Peyer's patch (tissue), 4 donors: ENCODE results near the gene MSLN. TPM values are rescaled to one million over a fixed set of nuclear protein-coding genes. Genes with fewer than 3 reads are reported as not detected.

Experiments
- DNase-seq, 3 donors: peaks; one replicate each; pipeline ENCODE4 v3.0.0-alpha.2; 2017 to 2019
- H3K27ac ChIP-seq, 4 donors: fragments of 200-600 bp; sonication (generic); one replicate each; pipeline ENCODE4 v1.5.1; 2016 to 2019
- H3K27me3 ChIP-seq, 2 donors: fragments of 200-600 bp; sonication (generic); one replicate each; pipeline ENCODE4 v1.5.1; 2019
- H3K36me3 ChIP-seq, 3 donors: fragments of 200-600 bp; sonication (generic); one replicate each; pipeline ENCODE4 v1.5.1; 2016 to 2019
- H3K4me1 ChIP-seq, 4 donors: fragments of 200-600 bp; sonication (generic); one replicate each; pipeline ENCODE4 v1.5.1; 2016 to 2019
- H3K4me3 ChIP-seq, 4 donors: fragments of 200-600 bp; sonication (generic); 1 replicate in 3 of 4; 2 replicates in 1 of 4; pipeline ENCODE4 v1.5.1; 2016 to 2019; ENCODE audit warnings: mild to moderate bottlenecking in 1 of 4
- H3K9me3 ChIP-seq, 4 donors: fragments of 200-600 bp; sonication (generic); one replicate each; pipeline ENCODE4 v1.5.1; 2016 to 2019; ENCODE audit warnings: mild to moderate bottlenecking in 1 of 4
- POLR2A ChIP-seq, 2 donors: fragments of 450-650 bp; IDR thresholded peaks; one replicate each; pipeline ENCODE4 v1.5.1; 2017; ENCODE audit warnings: antibody characterized with exemption in 2 of 2, mild to moderate bottlenecking in 2 of 2, moderate library complexity in 2 of 2
- total RNA-seq, 4 donors: library from RNA; depleted of rRNA; stranded (reverse); fragments of >200 nt; gene quantifications; one replicate each; pipeline ENCODE4 v1.1.0, GENCODE V29; 2016
- TF ChIP-seq, protein P1 (sequence below), 6 experiments: fragments of 450-650 bp in 4 of 6; fragments of 200-600 bp in 2 of 6; sonication (generic) in 1 of 6; IDR thresholded peaks; one replicate each; pipeline ENCODE4 v1.5.1; 2017 to 2019; ENCODE audit warnings: antibody characterized with exemption in 6 of 6, mild to moderate bottlenecking in 3 of 6, moderate library complexity in 1 of 6

Gene MSLN
- total RNA-seq, 4 donors from 2014 or later = 2.6 to 7.7 (median 5.4) TPM; not detected in 1

DNA sequence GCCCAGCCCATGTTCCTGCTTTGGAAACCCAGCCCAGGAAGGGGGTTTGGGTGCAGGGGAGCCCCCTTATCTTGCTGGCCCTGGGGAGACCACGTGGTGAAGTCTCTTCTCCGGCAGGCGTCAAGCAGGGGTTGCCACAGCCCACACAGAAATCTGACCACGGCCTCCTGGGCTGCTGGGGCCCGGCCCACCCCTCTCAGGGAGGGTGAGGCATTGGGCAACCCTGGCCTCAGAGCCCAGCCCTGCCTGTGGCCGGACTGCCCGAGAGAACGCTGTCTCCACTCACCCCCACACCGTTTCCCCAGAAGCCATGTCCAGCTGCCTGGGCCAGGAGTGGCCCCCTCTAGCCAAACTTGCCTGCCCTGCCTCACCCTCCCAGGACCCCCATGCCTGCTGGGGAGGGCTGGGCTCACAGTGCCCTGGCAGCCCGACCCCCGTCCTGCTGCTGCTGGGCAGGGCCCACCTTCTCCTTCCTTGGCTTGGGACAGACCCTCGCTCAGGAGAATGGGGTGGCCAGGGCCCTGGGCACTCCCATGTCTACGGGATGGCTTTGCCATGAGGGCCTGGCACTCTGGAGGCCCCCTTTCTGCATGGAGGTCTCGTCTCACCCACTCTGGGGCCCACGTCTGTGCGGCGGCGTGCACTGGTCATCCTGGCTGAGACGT lies 20.9 kb downstream of the MSLN start:
- no peaks in the 10 kb centered on the region for H3K27me3 ChIP-seq
- no peak overlapping the region for H3K27ac ChIP-seq
- peaks cover 0 to 7% (median 0%) of the 10 kb centered on the region in 4 donors for H3K4me1 ChIP-seq
- no peak for DNase-seq
- no peak for TF ChIP-seq POLR2A (IDR thresholded peaks at IDR 0.05)
- TF ChIP-seq, protein P1, sequence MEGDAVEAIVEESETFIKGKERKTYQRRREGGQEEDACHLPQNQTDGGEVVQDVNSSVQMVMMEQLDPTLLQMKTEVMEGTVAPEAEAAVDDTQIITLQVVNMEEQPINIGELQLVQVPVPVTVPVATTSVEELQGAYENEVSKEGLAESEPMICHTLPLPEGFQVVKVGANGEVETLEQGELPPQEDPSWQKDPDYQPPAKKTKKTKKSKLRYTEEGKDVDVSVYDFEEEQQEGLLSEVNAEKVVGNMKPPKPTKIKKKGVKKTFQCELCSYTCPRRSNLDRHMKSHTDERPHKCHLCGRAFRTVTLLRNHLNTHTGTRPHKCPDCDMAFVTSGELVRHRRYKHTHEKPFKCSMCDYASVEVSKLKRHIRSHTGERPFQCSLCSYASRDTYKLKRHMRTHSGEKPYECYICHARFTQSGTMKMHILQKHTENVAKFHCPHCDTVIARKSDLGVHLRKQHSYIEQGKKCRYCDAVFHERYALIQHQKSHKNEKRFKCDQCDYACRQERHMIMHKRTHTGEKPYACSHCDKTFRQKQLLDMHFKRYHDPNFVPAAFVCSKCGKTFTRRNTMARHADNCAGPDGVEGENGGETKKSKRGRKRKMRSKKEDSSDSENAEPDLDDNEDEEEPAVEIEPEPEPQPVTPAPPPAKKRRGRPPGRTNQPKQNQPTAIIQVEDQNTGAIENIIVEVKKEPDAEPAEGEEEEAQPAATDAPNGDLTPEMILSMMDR (IDR thresholded peaks at IDR 0.05) = no peak
- no peaks in the 10 kb centered on the region for H3K9me3 ChIP-seq
- no peak overlapping the region for H3K4me3 ChIP-seq
- peaks cover 0 to 9% (median 0%) of the 10 kb centered on the region in 3 donors for H3K36me3 ChIP-seq

DNA sequence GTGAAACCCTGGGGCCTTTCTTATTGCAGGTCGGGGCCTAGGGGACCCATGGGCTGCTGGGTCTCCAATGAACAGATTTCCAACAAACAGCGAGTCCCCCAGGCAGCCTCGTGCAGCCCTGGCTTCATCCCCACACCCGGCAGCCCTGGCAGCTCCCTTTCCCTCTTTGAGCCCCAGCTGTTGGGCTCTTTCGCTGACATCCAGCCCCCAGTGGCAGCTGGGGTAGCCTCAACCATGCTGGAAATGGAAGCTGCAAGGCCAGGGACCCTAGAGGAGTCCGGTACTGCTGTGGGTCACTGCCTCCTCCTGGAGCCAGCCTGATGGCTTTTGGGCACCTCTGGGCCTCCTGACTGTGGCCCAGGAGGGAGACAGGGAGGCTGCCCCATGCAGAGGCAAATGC lies 21.7 kb downstream of the MSLN start:
- Histone ChIP-seq H3K27me3 (no peaks in the 10 kb centered on the region), H3K4me3 (no peak overlapping the region), H3K36me3 (peaks cover 0 to 9% (median 0%) of the 10 kb centered on the region in 3 donors), H3K27ac (no peak overlapping the region), H3K9me3 (no peaks in the 10 kb centered on the region), H3K4me1 (peaks cover 0 to 10% (median 3%) of the 10 kb centered on the region in 4 donors)
- no peak for DNase-seq
- TF ChIP-seq POLR2A (IDR thresholded peaks at IDR 0.05) = no peak
- TF ChIP-seq, protein P1 (IDR thresholded peaks at IDR 0.05) = no peak

DNA sequence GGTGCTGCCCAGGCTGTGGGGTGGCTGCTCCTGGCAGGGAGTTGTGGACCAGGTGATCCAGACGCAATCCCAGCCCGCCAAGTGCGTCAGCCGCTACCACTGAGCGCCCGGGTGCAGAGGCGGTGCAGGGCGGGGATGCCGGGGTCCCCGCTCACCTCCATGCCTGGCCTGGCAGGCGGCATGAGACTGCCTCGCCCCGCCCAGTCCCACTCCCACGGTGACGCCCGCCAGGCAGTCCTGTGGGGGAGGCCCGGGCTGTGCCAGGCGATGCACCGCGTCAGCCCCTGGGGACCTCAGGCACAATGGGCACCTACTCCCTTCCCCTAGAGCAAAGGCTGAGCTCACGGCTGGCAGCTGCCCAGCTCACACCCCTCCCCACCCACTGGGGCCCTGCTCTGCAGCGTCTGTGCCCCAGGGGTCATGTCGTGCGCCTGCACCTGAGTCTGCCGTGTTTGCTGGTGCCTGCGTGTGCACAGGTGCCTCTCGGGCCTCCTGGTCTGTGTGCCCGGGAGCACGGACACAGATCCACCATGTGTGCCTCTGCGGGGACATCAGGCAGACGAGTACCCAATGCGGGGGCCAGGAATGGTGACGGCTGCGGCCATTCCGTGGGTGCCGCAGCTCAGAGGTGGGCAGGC lies 22.4 kb downstream of the MSLN start:
- TF ChIP-seq POLR2A (IDR thresholded peaks at IDR 0.05) = no peak
- TF ChIP-seq, protein P1 (IDR thresholded peaks at IDR 0.05) = no peak
- Histone ChIP-seq H3K36me3 (peaks cover 0 to 9% (median 0%) of the 10 kb centered on the region in 3 donors), H3K27me3 (no peaks in the 10 kb centered on the region), H3K4me1 (peaks cover 0 to 15% (median 7%) of the 10 kb centered on the region in 4 donors), H3K9me3 (no peaks in the 10 kb centered on the region), H3K27ac (no peak overlapping the region), H3K4me3 (no peak overlapping the region)
- no peak for DNase-seq

- DNase-seq = no peak
- TF ChIP-seq POLR2A (IDR thresholded peaks at IDR 0.05) = no peak
- TF ChIP-seq, protein P1 (IDR thresholded peaks at IDR 0.05) = no peak
- no peaks in the 10 kb centered on the region for H3K9me3 ChIP-seq
Observed at GRCh38 chr16:783404-784161, 23.0 kb downstream of the MSLN start.

DNA sequence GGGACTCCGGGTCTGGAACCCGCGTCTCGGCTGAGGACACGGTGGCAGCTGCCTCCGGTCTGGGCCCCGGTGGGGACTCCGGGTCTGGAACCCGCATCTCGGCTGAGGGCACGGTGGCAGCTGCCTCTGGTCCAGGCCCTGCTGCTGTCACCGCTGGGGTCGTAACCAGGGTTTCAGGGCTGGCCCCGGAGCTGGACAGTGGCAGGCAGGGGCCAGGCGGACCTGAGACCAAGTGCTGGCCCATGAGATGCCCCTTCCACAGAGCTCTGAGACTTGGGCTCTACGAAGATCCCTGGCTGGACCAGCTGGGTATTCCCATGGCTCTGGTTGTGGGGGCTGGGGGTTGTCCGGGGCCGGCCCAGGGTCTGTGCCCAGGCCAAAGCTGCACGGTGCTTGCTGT lies 23.9 kb downstream of the MSLN start:
- H3K4me3 ChIP-seq = no peak overlapping the region
- H3K9me3 ChIP-seq = no peaks in the 10 kb centered on the region
- no peak for DNase-seq
- TF ChIP-seq, protein P1 (IDR thresholded peaks at IDR 0.05) = no peak
- TF ChIP-seq POLR2A (IDR thresholded peaks at IDR 0.05) = no peak
- H3K4me1 ChIP-seq = peaks cover 0 to 20% (median 15%) of the 10 kb centered on the region in 4 donors
- peaks cover 0 to 9% (median 0%) of the 10 kb centered on the region in 3 donors for H3K36me3 ChIP-seq
- H3K27me3 ChIP-seq = no peaks in the 10 kb centered on the region
- no peak overlapping the region for H3K27ac ChIP-seq

More at GRCh38 chr16:783404-784161, 23.0 kb downstream of the MSLN start:
- H3K27ac ChIP-seq = no peak overlapping the region
- H3K4me1 ChIP-seq = peaks cover 0 to 15% (median 8%) of the 10 kb centered on the region in 4 donors
- no peaks in the 10 kb centered on the region for H3K27me3 ChIP-seq
- no peak overlapping the region for H3K4me3 ChIP-seq
- H3K36me3 ChIP-seq = peaks cover 0 to 9% (median 0%) of the 10 kb centered on the region in 3 donors
